Omental fat pad (tissue), 4 donors: ENCODE results near the gene PEPD. TPM values are rescaled to one million over a fixed set of nuclear protein-coding genes. Genes with fewer than 3 reads are reported as not detected.

Experiments used
- ATAC-seq: fragments of 150-250 bp; one replicate; pipeline ENCODE4 v1.9.1; 2016; ENCODE audit warnings: mild to moderate bottlenecking, moderate library complexity; ENCODE audit not compliant: low FRiP score
- DNase-seq: peaks from one replicate; pipeline ENCODE4 v3.0.0-alpha.2; 2019; ENCODE audit warnings: low spot score
- total RNA-seq, 4 donors: library from RNA; depleted of rRNA; stranded (reverse); fragments of >200 nt; gene quantifications; one replicate each; pipeline ENCODE4 v1.1.0, GENCODE V29; 2016
- TF ChIP-seq, protein P1 (sequence below), 3 donors: fragments of 450-650 bp; IDR thresholded peaks; one replicate each; pipeline ENCODE4 v1.5.1; 2016 to 2017; ENCODE audit warnings: antibody characterized with exemption in 3 of 3, mild to moderate bottlenecking in 3 of 3, moderate library complexity in 2 of 3

PEPD gene
- total RNA-seq, 4 donors from 2014 or later, result 78.9 to 99.3 (median 89.8) TPM

DNA sequence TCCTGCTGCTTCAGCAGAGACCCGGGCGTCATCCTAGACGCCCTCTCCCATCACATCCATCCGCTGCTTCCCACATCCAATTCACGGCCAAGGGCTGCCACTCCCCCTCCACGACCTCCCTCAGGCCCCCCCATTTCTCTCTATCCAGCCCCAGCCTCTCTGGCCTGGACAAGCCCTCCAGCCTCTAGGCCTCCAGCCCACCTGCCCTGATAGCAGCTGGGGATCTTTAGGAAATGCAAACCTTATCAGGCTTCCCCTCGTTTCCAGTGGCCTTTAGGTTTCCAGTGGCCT, 51.6 kb downstream of the PEPD start:
- DNase-seq, result no peak
- TF ChIP-seq, protein P1, sequence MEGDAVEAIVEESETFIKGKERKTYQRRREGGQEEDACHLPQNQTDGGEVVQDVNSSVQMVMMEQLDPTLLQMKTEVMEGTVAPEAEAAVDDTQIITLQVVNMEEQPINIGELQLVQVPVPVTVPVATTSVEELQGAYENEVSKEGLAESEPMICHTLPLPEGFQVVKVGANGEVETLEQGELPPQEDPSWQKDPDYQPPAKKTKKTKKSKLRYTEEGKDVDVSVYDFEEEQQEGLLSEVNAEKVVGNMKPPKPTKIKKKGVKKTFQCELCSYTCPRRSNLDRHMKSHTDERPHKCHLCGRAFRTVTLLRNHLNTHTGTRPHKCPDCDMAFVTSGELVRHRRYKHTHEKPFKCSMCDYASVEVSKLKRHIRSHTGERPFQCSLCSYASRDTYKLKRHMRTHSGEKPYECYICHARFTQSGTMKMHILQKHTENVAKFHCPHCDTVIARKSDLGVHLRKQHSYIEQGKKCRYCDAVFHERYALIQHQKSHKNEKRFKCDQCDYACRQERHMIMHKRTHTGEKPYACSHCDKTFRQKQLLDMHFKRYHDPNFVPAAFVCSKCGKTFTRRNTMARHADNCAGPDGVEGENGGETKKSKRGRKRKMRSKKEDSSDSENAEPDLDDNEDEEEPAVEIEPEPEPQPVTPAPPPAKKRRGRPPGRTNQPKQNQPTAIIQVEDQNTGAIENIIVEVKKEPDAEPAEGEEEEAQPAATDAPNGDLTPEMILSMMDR (IDR thresholded peaks at IDR 0.05), result no peak
- no peak for ATAC-seq

DNA sequence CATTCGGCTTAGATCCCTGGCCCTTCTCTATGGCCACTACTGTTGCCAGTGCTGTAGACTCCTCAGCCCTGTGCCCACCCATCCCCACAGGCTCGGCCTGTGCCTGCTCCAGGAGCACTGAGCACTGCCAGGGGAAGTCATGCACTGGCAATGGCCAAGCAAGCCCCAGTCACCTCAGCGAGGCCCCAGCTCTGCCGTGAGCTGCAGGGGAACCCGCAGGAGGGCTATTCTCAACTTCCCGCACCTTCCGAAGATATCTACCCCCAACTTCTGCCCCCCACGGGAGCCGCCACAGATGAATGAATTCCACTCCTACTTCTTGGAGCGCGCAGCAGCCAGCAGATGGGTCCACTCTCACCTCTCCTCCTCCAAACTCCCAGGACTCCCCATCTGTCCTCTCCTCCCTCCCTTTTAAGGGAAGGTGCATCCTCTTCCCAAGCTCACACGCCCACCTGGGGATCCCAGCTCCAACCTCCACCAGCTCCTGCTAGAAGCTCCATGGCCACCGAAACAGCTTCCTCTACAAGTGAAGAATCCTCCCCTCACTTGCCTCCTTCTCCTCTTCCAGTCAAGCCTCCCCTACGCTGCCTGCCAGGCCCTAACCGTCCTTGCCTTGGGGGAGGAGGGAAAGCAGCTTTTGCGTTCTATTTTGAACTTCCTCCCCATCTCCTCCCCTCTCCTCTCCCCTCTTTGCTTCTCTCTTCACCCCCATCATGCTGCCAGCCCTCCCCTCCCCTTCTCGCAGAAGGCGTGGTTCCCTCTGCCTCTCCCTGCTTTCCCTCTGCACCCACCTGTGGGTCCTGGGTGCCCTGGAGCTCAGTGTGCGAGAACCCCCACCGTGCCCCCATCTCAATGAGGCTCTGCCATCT, 52.2 kb downstream of the PEPD start:
- DNase-seq, result no peak
- TF ChIP-seq, protein P1 (IDR thresholded peaks at IDR 0.05), result no peak
- ATAC-seq, result no peak

GRCh38 chr19:33468361-33469170, 53.0 kb downstream of the PEPD start:
- no peak for ATAC-seq
- DNase-seq, result no peak
- TF ChIP-seq, protein P1 (IDR thresholded peaks at IDR 0.05), result no peak

DNA sequence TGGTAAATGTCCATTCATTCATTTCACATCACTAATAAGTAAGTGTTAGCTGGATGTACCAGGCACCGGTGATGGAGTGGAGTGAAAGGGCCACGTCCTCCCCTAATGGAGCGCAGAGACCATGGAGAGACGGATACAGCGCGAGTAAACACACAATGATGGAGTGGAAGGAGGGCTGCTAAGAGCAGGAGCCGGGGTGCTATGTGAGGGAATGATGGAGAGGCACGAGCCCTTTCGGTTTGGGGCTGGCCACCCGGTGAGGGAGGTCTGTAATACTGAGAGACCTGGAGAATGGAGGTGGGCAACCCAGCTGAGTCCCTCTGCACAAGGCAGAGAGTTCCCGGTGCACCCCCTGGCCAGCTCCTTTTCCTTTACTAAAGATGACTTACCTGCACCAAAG, 53.7 kb downstream of the PEPD start:
- DNase-seq (no peak), ATAC-seq (no peak)
- TF ChIP-seq, protein P1 (IDR thresholded peaks at IDR 0.05), result no peak

DNA sequence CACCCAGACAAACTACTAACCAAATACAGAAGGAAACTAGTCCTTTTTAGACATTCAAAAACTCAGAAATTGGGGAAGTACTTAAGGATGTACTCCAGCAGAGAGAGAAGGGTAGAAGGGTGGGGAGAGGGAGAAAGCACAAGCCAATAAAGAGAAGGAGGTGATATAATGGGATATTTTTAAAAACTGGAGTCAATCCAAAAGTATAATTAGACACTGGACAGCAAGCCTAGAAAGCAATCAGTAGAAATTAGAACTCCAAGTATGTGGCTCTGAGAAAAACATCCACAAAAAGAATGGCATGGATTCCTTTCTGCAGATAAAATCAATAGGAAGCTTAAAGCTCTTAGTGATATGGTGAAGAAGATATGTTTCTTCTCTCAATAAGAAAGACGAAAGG, 55.8 kb downstream of the PEPD start:
- ATAC-seq (no peak), DNase-seq (no peak)
- TF ChIP-seq, protein P1 (IDR thresholded peaks at IDR 0.05), result no peak

DNA sequence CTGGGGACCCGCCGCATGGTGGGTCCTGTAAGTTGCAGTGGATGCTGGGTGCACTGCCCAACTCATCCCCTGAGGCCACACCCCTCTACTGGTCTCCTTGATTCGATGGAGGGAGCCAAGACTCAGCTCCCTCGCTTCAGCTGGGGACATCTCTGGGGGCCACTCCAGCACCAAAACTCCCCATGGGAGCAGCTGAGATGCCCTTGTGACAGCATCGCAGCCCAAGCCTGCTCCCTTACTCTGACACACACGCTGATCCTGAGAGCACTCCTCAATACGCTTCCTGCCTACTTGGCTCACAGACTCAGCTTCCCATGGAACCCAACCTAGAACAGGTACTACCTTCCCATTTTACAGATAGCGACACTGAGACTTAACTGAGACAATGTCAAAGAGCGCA, 56.2 kb downstream of the PEPD start:
- no peak for DNase-seq
- TF ChIP-seq, protein P1 (IDR thresholded peaks at IDR 0.05), result no peak
- no peak for ATAC-seq
